ENCODE results near the gene GRAMD2A.
A peak's percentile ranks its signal among the peaks of the same experiment; 100 is the strongest.

GRAMD2A gene

GRCh38 chr15:72163719-72164118, 33.9 kb downstream of the GRAMD2A start:
- DNase-seq: no peak

DNA sequence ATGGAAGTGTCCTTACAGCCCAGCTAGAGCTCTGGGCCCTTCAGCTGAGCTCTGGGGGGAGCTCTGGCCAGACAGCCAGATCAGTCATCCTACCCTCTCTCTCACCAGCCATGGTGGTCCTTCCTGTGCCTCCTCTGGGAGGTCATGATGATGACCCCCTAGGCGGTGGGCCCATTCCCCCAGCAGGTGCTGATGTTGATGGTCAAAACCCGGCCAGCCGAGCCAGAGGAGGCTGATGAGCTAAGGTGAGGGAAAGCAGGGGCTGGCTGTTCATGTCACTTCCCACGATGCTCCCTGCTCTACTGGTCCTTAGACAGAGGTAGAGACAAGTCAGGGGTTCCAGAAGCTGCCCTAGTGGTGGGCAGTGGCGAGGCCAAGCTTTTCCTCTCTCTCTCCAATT, 35.0 kb downstream of the GRAMD2A start:
- no peak for DNase-seq

DNA sequence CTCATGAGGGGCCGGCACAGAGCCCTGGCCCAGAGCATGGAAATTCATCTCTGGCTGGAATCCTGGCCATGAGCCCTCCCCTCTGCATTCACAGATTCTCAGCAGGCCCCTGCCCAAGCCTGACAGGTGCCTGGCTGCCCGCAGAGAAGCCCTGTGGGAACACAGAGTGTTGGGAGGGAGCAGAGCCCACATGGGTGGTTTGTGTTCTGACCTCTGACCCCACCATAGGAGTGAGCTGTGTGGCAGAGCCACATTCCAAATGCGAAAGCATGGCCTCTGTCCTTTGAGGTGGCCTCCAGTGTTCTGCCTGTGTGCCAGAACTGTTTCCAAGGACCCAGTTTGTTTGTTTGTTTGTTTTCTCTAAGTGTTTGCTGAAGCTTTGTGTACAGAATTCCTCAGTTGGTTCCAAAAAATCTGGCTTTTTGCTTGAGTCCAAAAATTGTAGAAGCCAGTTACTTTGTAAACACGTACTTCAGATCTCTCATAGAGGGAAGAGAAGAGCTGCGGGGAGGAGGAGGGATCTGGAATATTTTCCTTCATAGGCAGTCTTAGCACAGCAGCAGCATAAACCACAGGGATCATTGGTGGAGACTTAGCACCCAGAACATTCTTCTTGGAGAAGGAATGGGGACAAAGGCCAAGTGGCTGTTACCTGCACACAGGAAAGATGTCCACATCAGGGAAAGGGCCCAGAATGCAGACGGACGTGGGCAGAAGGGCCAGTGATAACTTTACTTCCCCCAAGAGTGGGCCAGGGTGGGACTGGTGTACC, 36.0 kb downstream of the GRAMD2A start:
- DNase-seq: no peak

DNA sequence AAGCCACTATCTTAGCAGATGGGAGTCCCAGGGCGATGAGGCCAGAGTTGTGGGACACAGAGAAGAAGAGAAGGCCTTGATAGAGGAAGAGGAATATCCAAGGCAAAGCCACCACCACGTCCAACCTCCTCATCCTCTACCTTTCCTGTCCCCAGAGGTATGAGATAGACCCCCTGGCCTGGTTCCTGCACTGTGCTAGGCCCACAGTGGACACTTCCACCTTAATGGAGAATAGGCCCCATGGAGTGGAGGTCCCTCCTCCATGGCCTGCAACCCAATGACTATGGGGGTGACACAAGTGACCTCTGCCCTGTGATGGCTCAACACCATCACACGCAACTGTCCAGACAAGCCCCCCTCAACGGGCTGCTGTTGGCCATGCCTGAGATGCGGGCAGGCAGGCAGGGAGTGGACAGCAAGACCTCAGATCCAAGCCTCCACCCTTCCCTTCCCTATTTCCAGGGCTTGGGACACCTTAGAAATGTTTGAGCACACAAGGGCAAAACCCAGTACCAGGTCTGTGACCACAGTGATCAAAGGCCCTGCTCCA, 36.8 kb downstream of the GRAMD2A start:
- DNase-seq: no peak

- no peak for DNase-seq
These were observed 40.7 kb downstream of the GRAMD2A start for GRCh38 chr15:72156928-72157327.

- peak; percentile 79 for DNase-seq
These were observed 41.7 kb downstream of the GRAMD2A start for GRCh38 chr15:72155635-72156616.

- no peak for DNase-seq
These were observed 42.5 kb downstream of the GRAMD2A start for GRCh38 chr15:72155003-72155621.

DNA sequence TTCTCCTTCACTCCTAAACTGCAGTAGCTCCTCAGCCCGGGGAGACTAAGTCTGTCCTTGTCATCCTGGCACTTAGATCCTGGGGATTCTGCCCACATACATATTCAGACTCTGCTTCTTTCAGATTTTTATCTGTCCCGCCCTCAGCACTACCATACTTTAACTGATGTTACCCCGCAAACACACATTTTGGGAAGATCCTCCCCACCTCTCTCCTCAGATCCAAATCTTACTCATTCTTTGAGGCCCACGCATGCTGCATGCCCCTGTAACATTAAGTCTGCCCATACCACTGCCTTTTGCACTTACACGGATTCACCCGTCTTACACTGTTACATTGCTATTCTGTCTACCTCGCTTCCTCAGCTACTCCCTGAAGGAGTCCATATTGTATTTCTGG, 43.3 kb downstream of the GRAMD2A start:
- no peak for DNase-seq

- DNase-seq: no peak
These were observed 44.2 kb downstream of the GRAMD2A start for GRCh38 chr15:72153269-72154000.

DNA sequence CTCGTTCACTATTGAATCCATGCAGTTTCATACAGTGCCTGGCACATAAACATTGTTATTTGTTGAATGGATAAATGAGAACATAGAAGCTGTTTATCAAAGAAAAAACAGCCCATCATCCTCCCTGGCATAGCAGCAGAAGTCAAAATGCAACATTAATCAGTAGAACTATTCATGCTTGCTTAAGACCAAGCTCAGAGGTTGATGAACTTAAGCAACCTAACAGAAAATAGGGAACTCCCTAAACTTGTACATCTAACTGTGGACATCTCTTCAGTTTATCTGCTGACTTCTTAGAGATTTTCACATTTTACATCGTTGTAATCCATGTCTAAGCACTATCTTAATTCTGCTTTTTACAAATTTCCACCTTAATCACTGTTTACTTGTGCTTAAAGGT, 50.2 kb downstream of the GRAMD2A start:
- no peak for DNase-seq

- DNase-seq: no peak
These were observed 50.7 kb downstream of the GRAMD2A start for GRCh38 chr15:72146934-72147333.

DNA sequence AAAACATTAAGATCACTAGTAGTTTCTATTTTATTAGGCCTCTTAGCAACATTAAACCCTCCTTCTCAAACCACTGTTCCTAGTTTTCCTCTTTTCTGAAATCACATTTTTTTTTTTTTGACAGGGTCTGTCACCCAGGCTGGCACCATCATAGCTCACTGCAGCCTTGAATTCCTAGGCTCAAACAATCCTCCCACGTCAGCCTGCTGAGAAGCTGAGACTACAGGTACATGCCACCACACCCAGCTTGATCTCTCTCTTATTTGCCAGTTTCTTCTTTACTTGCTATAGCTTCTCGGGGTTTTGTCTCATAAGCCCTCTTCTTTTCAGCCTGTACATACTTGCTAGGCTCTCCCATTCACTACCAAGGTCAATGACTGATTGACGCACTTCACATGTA, 51.4 kb downstream of the GRAMD2A start:
- no peak for DNase-seq

GRCh38 chr15:72141171-72142084, 56.2 kb downstream of the GRAMD2A start:
- DNase-seq: no peak

- no peak for DNase-seq
These were observed 57.5 kb downstream of the GRAMD2A start for GRCh38 chr15:72140088-72140487.

GRCh38 chr15:72139667-72140066, 57.9 kb downstream of the GRAMD2A start:
- no peak for DNase-seq

DNA sequence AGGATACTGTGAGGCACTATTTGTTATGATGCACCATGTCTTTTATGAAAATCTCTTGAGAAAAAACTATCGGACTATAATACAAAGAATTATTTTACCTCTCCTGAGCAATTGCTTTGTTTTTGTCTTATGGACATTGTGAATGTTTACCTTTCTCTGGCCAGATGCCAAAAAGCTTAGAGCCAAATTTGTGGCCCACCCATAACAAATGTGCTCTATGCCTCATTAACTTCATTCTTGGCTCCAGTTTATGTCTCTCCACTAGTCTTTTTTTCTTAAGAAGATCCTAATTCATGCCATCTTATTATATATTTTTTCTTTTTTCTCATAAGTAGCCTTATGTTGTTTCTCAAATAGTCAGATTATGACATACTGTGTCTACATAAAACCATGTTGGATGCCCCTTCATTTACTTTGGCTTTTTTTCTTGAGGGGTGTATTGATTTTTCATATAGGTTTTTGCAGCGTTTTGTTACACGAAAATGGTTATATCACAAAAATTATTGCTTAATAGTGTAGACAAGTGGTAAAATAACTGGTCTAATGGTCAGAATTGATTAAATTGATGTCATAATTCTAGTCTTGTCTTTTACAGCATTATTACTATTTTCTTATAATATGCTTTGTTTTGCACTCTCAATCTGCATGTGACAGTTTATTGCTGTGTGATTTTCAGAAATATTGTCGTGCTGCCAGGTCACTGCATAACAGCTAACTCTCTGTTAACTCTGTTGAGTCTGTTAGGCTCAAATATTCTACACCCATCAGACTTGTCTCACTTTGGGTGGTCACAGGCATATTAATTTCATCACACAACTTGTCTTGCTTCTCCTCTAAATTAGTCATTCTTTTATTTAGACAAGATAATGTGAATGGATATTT, 61.2 kb downstream of the GRAMD2A start:
- no peak for DNase-seq

GRCh38 chr15:72135719-72136118, 61.9 kb downstream of the GRAMD2A start:
- DNase-seq: no peak

DNA sequence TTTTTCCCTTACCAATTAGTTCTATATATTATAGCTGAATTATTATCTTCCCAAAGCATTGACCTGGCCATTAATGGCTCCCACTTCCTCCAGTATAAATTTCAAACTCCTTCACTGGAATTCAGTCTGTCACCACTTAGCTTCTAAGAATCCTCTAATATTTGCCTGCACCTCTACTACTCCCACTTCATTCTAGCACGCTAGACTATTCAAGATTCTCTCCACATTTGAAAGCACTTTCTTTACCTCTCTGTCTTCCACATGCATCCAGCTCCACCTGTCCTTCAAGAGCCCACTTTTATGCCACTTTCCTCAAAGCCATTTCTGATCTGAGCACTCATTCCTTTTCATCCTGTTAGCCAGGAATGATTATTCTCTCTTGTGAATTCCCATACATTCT, 64.4 kb downstream of the GRAMD2A start:
- no peak for DNase-seq

- no peak for DNase-seq
These were observed 65.7 kb downstream of the GRAMD2A start for GRCh38 chr15:72131922-72132321.

DNA sequence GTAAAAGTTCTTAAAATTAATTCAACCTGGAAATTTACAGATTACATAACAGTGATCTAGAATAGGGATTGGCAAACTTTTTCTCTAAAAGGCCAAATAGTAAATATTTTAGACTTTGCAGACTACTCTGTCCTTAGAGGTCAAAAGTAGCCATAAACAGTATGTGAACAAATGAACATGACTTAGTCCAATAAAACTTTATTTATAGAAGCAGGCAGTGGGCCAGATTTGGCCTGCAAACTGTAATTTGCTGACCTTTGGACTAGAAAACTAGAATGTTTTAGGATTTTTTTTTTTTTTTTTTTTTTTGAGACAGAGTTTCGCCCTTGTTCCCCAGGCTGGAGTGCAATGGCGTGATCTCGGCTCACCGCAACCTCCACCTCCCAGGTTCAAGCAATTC, 67.3 kb downstream of the GRAMD2A start:
- no peak for DNase-seq

Data from CD4-positive, alpha-beta T cell treated with Interleukin-21 for 1 hour (primary cell).